Retinal pigment epithelial cell (primary cell): ENCODE results near the gene TRIO.

Source experiments
- DNase-seq: peaks from one replicate; pipeline ENCODE4 v3.0.0-alpha.2; 2010; ENCODE audit warnings: low read depth
- H3K4me3 ChIP-seq: 2 replicates; pipeline ENCODE4 v1.5.1; 2011; ENCODE audit warnings: mild to moderate bottlenecking, low read length, control low read depth, moderate library complexity
- CTCF ChIP-seq: conservative IDR thresholded peaks from 2 replicates; pipeline ENCODE4 v1.5.1; 2011; ENCODE audit warnings: low read depth, low read length, control low read depth, inconsistent platforms

The TRIO gene

GRCh38 chr5:14449052-14449661 lies 306.0 kb downstream of the TRIO start:
- no peak for TF ChIP-seq CTCF
- no peak for DNase-seq
- no peak overlapping the region for H3K4me3 ChIP-seq

GRCh38 chr5:14450018-14450524 lies 306.9 kb downstream of the TRIO start:
- no peak overlapping the region for H3K4me3 ChIP-seq
- no peak for DNase-seq
- no peak for TF ChIP-seq CTCF

- TF ChIP-seq CTCF, result no peak
- H3K4me3 ChIP-seq, result no peak overlapping the region
- DNase-seq, result no peak
Measured at GRCh38 chr5:14450742-14451141, 307.6 kb downstream of the TRIO start.

GRCh38 chr5:14451871-14452270 lies 308.7 kb downstream of the TRIO start:
- no peak for DNase-seq
- TF ChIP-seq CTCF, result no peak
- H3K4me3 ChIP-seq, result no peak overlapping the region

GRCh38 chr5:14452685-14453454 lies 309.7 kb downstream of the TRIO start:
- TF ChIP-seq CTCF, result no peak
- no peak overlapping the region for H3K4me3 ChIP-seq
- DNase-seq, result no peak

- no peak for TF ChIP-seq CTCF
- peak; percentile 44 for DNase-seq
- no peak overlapping the region for H3K4me3 ChIP-seq
Measured at GRCh38 chr5:14453481-14453880, 310.3 kb downstream of the TRIO start.
